ENCODE results near the gene VPS13A.

DNA sequence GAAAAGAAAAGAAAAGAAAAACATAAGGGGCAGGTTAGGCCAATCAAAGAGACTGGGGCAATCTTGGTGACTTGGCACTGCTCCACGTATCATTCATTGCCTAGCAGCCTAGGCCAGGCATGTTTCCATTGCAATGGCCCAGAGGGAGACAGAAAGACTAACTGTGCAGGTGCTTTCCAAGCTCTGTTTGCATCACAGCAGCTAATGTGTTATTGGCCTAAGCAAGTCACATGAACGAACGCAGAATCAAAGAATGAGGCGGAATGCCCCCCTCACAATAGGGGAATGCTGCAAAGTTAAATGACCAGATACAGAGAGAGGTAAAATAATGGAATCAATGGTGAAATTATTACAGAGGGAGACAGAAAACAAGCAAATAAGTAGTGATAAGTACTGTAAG lies 11.1 kb upstream of the VPS13A start:
- TF ChIP-seq POLR2A (IDR thresholded peaks at IDR 0.05) = no peak
- no peak for TF ChIP-seq POLR2AphosphoS5 (IDR thresholded peaks at IDR 0.05)
- TF ChIP-seq, protein P1, sequence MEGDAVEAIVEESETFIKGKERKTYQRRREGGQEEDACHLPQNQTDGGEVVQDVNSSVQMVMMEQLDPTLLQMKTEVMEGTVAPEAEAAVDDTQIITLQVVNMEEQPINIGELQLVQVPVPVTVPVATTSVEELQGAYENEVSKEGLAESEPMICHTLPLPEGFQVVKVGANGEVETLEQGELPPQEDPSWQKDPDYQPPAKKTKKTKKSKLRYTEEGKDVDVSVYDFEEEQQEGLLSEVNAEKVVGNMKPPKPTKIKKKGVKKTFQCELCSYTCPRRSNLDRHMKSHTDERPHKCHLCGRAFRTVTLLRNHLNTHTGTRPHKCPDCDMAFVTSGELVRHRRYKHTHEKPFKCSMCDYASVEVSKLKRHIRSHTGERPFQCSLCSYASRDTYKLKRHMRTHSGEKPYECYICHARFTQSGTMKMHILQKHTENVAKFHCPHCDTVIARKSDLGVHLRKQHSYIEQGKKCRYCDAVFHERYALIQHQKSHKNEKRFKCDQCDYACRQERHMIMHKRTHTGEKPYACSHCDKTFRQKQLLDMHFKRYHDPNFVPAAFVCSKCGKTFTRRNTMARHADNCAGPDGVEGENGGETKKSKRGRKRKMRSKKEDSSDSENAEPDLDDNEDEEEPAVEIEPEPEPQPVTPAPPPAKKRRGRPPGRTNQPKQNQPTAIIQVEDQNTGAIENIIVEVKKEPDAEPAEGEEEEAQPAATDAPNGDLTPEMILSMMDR (IDR thresholded peaks at IDR 0.05) = no peak
- no peak for TF ChIP-seq EP300 (IDR thresholded peaks at IDR 0.05)
